ENCODE measurements around the gene CTCF. TPM values are rescaled to one million over a fixed set of nuclear protein-coding genes. Genes with fewer than 3 reads are reported as not detected.

Gene CTCF
- total and polyA plus RNA-seq, 4 donors, result 10.1 to 35.3 (median 15.5) TPM

GRCh38 chr16:67562918-67563707 lies 787 bp downstream of the CTCF start:
- Histone ChIP-seq H3K27me3 (ENCODE audit: control insufficient read depth in 4 of 4, insufficient read depth in 4 of 4, low read length in 3 of 4) (no peaks in the 10 kb centered on the region), H3K4me3 (ENCODE audit: low read depth in 1 of 3, low read length in 3 of 3) (peak overlapping the region; percentile 77 to 97 (median 85)), H3K4me1 (ENCODE audit: control insufficient read depth in 4 of 4, insufficient read depth in 4 of 4, low read length in 3 of 4) (peaks cover 4 to 37% (median 29%) of the 10 kb centered on the region in 4 donors), H3K9ac (ENCODE audit: low read depth in 1 of 2, low read length in 2 of 2) (peak overlapping the region; percentile 46 to 80), H3K27ac (ENCODE audit: low read depth in 1 of 2, low read length in 2 of 2) (peak overlapping the region; percentile 94 to 96), H3K36me3 (ENCODE audit: control insufficient read depth in 4 of 4, insufficient read depth in 3 of 4, low read depth in 1 of 4, low read length in 3 of 4) (no peaks in the 10 kb centered on the region), H3K9me3 (ENCODE audit: control insufficient read depth in 4 of 4, low read length in 3 of 4) (no peaks in the 10 kb centered on the region)
- DNase-seq (ENCODE audit: low spot score), result peak; percentile 76
- under 1% methylated on average over 96 of the region's 96 CpGs for WGBS
- TF ChIP-seq HNF4G (IDR thresholded peaks at IDR 0.05) (no peak), RXRA (IDR thresholded peaks at IDR 0.05) (no peak), REST (IDR thresholded peaks at IDR 0.05) (no peak), RAD21 (IDR thresholded peaks at IDR 0.05) (no peak), EGR1 (IDR thresholded peaks at IDR 0.05; ENCODE audit: low read depth in 2 of 2) (no peak), GABPA (IDR thresholded peaks at IDR 0.05 in 1 of 2, conservative IDR thresholded peaks at IDR 0.05 in 1 of 2) (no peak), JUND (IDR thresholded peaks at IDR 0.05) (no peak), FOXA1 (IDR thresholded peaks at IDR 0.05) (no peak), HNF4A (conservative IDR thresholded peaks at IDR 0.05) (no peak)
- TF ChIP-seq, protein P1, sequence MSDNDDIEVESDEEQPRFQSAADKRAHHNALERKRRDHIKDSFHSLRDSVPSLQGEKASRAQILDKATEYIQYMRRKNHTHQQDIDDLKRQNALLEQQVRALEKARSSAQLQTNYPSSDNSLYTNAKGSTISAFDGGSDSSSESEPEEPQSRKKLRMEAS (IDR thresholded peaks at IDR 0.05), result no peak
- TF ChIP-seq, protein P2, sequence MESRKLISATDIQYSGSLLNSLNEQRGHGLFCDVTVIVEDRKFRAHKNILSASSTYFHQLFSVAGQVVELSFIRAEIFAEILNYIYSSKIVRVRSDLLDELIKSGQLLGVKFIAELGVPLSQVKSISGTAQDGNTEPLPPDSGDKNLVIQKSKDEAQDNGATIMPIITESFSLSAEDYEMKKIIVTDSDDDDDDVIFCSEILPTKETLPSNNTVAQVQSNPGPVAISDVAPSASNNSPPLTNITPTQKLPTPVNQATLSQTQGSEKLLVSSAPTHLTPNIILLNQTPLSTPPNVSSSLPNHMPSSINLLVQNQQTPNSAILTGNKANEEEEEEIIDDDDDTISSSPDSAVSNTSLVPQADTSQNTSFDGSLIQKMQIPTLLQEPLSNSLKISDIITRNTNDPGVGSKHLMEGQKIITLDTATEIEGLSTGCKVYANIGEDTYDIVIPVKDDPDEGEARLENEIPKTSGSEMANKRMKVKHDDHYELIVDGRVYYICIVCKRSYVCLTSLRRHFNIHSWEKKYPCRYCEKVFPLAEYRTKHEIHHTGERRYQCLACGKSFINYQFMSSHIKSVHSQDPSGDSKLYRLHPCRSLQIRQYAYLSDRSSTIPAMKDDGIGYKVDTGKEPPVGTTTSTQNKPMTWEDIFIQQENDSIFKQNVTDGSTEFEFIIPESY (IDR thresholded peaks at IDR 0.05), result no peak

- peaks cover 5 to 37% (median 29%) of the 10 kb centered on the region in 4 donors for H3K4me1 ChIP-seq (ENCODE audit: control insufficient read depth in 4 of 4, insufficient read depth in 4 of 4, low read length in 3 of 4)
- peak overlapping the region; percentile 46 to 80 for H3K9ac ChIP-seq (ENCODE audit: low read depth in 1 of 2, low read length in 2 of 2)
- H3K4me3 ChIP-seq (ENCODE audit: low read depth in 1 of 3, low read length in 3 of 3), result peak overlapping the region; percentile 77 to 97 (median 85)
- 7% methylated on average over 20 of the region's 20 CpGs for WGBS
- no peak for DNase-seq (ENCODE audit: low spot score)
- no peaks in the 10 kb centered on the region for H3K9me3 ChIP-seq (ENCODE audit: control insufficient read depth in 4 of 4, low read length in 3 of 4)
- H3K27me3 ChIP-seq (ENCODE audit: control insufficient read depth in 4 of 4, insufficient read depth in 4 of 4, low read length in 3 of 4), result no peaks in the 10 kb centered on the region
- no peaks in the 10 kb centered on the region for H3K36me3 ChIP-seq (ENCODE audit: control insufficient read depth in 4 of 4, insufficient read depth in 3 of 4, low read depth in 1 of 4, low read length in 3 of 4)
- peak overlapping the region; percentile 94 to 96 for H3K27ac ChIP-seq (ENCODE audit: low read depth in 1 of 2, low read length in 2 of 2)
- TF ChIP-seq, protein P1 (IDR thresholded peaks at IDR 0.05), result peak; percentile 57
- TF ChIP-seq SP1 (IDR thresholded peaks at IDR 0.05) (peak; percentile 56), RXRA (IDR thresholded peaks at IDR 0.05) (peak; percentile 77 to 88), GABPA (IDR thresholded peaks at IDR 0.05 in 1 of 2, conservative IDR thresholded peaks at IDR 0.05 in 1 of 2) (peak in 1 of 2 donors; percentile 25), HNF4A (conservative IDR thresholded peaks at IDR 0.05) (peak; percentile 44 to 70), YY1 (IDR thresholded peaks at IDR 0.05) (peak; percentile 74), JUND (IDR thresholded peaks at IDR 0.05) (peak in 1 of 2 donors; percentile 47), EGR1 (IDR thresholded peaks at IDR 0.05; ENCODE audit: low read depth in 2 of 2) (no peak), NR2F2 (IDR thresholded peaks at IDR 0.05) (peak; percentile 12), TAF1 (conservative IDR thresholded peaks at IDR 0.05) (no peak), FOXA1 (IDR thresholded peaks at IDR 0.05) (no peak), HNF4G (IDR thresholded peaks at IDR 0.05) (peak; percentile 19), FOXA2 (IDR thresholded peaks at IDR 0.05) (no peak)
- TF ChIP-seq, protein P3, sequence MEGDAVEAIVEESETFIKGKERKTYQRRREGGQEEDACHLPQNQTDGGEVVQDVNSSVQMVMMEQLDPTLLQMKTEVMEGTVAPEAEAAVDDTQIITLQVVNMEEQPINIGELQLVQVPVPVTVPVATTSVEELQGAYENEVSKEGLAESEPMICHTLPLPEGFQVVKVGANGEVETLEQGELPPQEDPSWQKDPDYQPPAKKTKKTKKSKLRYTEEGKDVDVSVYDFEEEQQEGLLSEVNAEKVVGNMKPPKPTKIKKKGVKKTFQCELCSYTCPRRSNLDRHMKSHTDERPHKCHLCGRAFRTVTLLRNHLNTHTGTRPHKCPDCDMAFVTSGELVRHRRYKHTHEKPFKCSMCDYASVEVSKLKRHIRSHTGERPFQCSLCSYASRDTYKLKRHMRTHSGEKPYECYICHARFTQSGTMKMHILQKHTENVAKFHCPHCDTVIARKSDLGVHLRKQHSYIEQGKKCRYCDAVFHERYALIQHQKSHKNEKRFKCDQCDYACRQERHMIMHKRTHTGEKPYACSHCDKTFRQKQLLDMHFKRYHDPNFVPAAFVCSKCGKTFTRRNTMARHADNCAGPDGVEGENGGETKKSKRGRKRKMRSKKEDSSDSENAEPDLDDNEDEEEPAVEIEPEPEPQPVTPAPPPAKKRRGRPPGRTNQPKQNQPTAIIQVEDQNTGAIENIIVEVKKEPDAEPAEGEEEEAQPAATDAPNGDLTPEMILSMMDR (IDR thresholded peaks at IDR 0.05; ENCODE audit: low read depth, low read length, missing input control), result no peak
- TF ChIP-seq, protein P2 (IDR thresholded peaks at IDR 0.05), result peak; percentile 45
- TF ChIP-seq, protein P4, sequence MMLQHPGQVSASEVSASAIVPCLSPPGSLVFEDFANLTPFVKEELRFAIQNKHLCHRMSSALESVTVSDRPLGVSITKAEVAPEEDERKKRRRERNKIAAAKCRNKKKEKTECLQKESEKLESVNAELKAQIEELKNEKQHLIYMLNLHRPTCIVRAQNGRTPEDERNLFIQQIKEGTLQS (IDR thresholded peaks at IDR 0.05), result no peak
These were observed 1.6 kb downstream of the CTCF start for GRCh38 chr16:67563708-67564468.
